Anterior cingulate cortex (tissue), 58 donors: Measurements from ENCODE around the gene HMX2.
"Not testable (repeated sequence)": the region's sequence is repeated elsewhere in the genome, so short reads cannot be mapped to it uniquely, and the experiment has no call there.

Experiments used
- DNase-seq, 58 donors: peaks; one replicate each; lab custom pipeline; 2025; lab: John Stamatoyannopoulos, UW

HMX2 gene

DNA sequence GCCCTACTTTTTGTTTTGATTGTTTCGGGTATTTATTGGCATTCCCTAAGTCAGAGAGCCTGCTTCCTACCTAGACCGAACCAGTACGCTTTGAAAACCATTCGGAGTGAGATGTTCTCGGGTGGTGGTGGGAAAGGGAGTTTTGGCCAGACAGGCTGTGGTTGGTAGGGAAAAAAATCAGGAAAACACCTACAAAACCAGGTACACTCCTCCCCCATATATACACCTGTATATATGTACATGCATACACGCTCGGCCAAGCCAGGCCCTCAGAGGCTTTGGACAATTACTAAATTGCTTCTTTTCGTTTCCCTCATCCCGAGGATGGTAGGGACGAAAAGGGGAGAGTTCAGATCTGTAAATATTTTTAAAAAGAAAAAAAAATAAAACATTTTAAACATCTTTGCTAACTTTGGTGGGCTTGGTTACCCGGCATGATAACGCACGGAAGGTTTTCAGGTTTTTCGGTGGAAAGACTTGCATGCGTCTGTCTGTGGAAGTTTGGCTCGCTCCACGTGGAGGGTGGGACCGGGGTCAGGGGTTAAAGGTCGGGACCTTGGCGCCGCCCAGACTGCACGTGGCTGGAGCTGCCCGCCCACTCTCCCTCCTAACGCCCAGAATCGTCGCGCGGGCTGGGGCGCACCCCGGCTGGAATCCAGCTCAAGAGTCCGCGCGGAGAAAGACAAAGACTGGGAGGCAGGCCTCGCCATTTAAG is 2.5 kb downstream of the HMX2 start:
- no peak for DNase-seq

DNA sequence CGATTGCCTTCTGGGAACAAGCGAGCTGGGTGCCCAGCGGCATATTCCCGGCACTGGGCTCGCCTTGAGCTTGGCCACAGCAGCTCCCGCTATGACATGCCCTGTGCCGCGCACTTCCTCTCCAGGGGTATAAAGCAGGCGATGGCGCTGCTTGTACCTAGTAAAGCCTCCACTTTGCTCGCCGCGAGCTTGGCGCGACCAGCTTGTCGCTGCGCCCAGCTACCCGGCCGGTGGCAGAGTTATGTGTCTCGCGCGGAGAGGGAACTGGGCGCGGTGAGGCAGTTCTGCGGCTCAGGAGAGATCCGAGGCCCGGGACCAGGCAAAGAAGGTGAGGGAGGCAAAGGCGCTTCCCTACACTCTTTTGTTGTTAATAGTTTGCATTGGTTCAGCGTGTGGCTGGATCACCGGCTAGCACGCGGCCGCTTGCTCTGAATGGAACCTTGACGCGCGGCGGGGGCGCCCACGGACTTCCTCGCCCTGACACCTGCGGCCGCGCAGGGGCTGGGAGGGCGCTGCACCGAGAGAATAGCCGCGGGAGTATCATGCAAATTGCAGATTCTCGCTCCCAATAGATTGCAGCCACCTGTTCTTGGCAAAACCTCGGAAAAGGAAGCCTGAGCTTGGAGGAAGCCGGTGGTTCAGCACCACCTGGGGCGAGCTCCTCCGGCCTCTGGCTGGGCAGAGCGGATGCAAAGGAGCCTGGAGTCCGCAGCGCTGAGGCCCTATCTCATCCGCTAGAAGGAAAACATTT is 3.2 kb downstream of the HMX2 start:
- DNase-seq = no peak

DNA sequence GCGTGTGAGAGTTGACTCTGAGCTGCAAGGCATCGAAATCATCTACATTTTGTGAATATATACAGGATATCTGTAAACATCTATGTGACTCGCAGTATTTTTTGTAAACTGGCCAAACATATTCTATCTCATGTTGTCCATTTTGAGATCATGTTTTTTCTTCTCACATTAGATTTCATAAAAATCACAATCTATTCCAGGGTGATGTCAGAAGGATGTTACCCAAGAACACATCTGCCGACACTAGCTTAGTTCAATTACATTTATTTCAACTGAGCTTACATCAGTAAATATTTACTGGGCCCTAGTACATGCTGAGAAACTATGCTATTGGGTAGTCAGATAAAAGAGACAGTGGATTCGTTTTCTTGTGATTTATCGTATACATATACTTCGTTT is 3.8 kb downstream of the HMX2 start:
- no peak for DNase-seq

DNA sequence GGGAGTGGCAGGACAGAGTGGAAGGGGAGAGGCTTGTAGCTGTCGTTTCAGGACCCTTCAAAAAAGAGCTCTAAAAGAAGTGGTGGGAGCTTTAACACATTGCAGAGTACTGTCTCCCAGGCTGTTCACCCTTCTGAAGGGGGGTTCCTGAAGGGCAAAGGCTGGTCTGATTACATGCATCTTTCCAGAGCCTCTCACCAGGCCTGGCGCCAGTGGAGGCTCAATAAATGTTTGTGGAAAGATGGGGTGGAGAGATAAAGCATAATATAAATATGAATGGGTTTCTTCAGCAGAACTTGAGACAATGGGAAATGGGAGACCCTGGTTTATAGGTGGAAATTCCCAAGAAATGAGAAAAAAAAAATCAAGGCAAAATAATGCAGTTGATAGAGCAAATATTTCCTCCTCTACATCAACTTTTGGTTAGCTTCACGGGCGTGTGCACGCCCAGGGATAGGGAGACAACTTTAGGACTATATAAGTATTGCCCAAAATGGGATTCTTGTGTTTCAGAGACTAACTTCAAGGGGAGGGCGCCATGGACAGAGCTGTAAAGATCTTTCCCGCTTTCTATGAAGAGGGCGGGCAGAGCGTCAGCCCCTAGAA is 5.7 kb downstream of the HMX2 start:
- DNase-seq = no peak

DNA sequence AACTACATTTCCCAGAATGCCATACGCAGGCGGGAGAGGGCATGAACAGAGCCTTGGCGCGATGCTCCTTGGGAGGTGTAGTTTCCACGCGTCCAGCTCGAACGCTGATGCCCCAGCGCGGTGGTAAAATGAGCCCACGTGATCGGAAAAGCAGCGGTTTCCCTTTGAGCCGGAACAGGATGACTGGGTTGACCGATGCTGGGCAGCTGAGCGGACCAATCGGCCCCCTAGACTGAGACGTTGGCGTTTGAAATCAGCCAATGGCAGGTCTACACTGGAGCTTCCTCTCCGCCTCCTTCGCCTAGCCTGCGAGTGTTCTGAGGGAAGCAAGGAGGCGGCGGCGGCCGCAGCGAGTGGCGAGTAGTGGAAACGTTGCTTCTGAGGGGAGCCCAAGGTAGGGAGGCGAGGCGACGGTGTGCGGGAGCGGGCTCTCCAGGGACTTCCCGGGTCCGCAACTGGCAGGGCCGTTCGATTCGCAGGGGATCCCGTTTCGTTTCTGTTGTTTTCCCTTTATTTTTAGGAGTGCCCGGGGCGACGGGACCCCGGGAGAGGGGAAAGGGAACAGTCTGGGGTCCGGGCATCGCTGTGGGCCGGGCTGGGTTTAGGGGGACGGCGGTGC is 6.3 kb downstream of the HMX2 start, which contains the start of gene BUB3:
Gene BUB3 (plus strand): TSS at position 311 of the 619 bp plus-strand sequence. CDS start 516 bp downstream, outside the sequence.
- DNase-seq = peak; percentile 76 to 100 (median 99)

DNA sequence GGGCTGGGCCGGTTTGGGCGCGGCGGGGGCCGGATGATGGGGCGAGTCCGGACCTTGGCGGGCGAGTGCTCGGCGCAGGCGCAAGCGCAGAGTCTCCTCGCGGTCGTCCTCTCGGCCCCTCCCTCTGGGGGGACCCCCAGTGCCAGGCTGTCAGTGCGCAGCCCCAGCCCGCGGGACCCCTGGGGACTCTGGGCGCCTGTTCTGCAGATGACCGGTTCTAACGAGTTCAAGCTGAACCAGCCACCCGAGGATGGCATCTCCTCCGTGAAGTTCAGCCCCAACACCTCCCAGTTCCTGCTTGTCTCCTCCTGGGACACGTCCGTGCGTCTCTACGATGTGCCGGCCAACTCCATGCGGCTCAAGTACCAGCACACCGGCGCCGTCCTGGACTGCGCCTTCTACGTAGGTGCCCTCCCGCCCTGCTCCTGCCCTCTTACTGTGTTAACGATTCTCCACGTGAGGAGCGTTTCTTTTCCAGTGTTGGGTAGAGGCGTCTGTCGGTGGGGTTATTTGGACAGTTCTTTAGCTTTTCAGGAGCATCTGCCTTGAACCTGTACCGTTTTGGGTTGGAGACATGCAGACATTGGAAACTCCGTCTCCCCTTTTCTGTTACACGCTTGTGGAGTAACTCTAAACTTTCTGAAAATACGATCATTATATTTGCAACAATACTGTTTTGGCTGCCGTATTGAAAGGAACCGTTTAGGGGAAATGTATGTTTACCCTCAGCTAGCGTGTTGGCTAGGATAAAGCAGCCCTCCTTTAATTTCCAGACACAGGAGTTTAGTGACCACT is 7.0 kb downstream of the HMX2 start:
- peak in 41 of 58 donors; percentile 22 to 71 (median 54) for DNase-seq

GRCh38 chr10:123156078-123156477 is 8.1 kb downstream of the HMX2 start:
- no peak for DNase-seq

DNA sequence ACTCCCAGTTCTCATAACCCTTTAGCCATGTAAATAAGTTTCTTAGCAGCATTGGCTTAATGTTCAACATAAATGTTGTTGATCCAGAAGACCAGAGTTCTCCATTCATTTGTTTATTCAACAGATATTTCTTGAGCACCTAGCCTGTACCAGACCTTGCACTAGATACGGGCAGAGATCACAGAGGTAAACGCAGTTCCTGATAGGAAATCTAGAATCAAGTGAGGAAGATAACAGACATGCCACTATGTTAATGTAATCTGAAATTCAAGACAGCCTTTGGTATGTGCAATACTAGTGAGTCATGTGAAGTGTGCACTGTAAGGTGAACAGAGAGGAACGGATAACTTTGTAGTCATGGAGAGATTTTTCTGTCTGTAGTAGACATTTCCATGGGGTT is 9.3 kb downstream of the HMX2 start:
- no peak for DNase-seq

- DNase-seq = no peak
Measured at GRCh38 chr10:123158682-123159081, 10.7 kb downstream of the HMX2 start.

DNA sequence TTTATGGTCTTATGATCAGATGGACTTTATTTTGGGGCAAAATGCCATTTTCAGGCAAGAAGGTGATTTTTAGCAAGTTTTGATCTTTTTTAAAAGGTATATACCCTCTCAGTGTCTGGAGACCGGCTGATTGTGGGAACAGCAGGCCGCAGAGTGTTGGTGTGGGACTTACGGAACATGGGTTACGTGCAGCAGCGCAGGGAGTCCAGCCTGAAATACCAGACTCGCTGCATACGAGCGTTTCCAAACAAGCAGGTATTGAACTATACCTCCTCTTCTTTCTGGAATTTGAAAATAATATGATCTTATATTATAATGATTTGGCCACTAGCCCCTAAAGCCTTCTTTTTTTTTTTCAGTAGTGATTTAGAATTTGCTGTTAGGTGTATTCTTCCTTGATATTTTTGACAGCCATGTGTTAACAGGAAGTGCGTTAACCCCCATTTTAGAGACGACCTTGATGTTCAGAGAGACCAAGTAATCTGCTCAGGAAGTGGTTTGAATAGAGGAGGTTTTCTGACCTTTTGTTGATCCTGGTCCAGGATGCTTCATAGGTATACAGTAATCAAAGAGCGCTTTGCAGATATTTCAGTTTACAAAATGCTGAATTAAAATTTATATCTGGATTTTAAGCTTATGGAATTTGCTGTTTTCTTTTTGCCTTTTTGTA is 12.5 kb downstream of the HMX2 start:
- DNase-seq = no peak

DNA sequence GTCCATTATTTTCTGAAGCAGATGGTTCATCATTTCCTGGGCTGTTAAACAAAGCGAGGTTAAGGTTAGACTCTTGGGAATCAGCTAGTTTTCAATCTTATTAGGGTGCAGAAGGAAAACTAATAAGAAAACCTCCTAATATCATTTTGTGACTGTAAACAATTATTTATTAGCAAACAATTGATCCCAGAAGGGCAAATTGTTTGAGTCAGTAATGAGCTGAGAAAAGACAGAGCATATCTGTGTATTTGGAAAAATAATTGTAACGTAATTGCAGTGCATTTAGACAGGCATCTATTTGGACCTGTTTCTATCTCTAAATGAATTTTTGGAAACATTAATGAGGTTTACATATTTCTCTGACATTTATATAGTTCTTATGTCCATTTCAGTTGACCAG is 16.4 kb downstream of the HMX2 start:
- DNase-seq = no peak

DNA sequence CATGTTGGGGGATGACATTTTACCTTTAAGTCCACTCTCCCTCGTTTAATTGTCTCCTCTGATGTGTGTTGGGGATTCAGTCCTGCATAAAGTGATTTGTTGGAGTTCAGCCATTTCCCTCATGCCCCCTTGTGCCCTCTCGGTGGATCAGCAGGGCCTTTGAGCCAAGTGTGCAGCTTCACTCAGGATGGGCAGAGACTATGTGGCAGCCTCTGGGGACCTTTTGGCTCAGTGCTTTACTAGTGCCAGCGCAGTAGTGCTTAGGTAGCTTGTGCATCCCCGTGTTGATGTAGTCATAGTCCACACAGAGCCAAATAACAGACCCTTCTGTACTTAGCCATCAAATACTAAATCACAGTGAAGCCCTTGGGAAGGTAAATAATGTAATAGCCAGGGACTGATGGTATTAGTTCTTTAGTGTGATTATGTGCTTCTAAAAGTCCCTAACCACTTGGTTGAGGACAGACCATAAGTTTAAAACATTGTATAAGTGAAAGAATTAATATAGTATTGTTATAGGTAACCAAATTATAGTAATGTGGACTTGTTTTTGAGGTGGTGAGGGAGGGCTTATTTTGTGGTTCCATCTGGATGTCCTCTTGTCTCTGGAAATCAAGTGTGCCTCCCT is 17.6 kb downstream of the HMX2 start:
- no peak for DNase-seq

GRCh38 chr10:123166618-123167017 is 18.7 kb downstream of the HMX2 start:
- DNase-seq = no peak

GRCh38 chr10:123170961-123171360 is 23.0 kb downstream of the HMX2 start:
- no peak for DNase-seq

GRCh38 chr10:123171616-123172015 is 23.7 kb downstream of the HMX2 start:
- DNase-seq = not testable (repeated sequence)

- DNase-seq = no peak
Measured at GRCh38 chr10:123175389-123176387, 27.8 kb downstream of the HMX2 start.

DNA sequence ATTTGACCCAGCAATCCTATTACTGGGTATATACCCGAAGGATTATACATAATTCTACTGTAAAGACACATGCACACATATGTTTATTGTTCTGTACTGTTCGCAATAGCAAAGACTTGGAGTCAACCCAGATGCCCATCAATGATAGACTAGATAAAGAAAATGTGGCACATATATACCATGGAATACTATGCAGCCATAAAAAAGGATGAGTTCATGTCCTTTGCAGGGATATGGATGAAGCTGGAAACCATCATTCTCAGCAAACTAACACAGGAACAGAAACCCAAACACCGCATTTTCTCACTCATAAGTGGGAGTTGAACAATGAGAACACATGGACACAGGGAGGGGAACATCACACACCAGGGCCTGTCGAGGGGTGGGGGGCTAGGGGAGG is 30.5 kb downstream of the HMX2 start:
- DNase-seq = not testable (repeated sequence)
